Neural crest cell (in vitro differentiated cells): ENCODE measurements around the gene STIM1. TPM values are rescaled to one million over a fixed set of nuclear protein-coding genes. Genes with fewer than 3 reads are reported as not detected.

ENCODE experiments used
- DNase-seq: peaks from one replicate; pipeline ENCODE4 v3.0.0; 2021; ENCODE audit warnings: low read depth, mixed read lengths, low spot score
- H3K27ac Mint-ChIP-seq: one replicate; pipeline ENCODE4 v1.8.0; 2021; ENCODE audit warnings: mild to moderate bottlenecking, mixed read lengths; ENCODE audit not compliant: unreplicated experiment
- H3K27me3 Mint-ChIP-seq: 2 replicates; pipeline ENCODE4 v1.8.0; 2021; ENCODE audit warnings: low read depth, mild to moderate bottlenecking, mixed read lengths
- H3K36me3 Mint-ChIP-seq: 2 replicates; pipeline ENCODE4 v1.8.0; 2021; ENCODE audit warnings: low read depth, mild to moderate bottlenecking, mixed read lengths
- H3K4me1 Mint-ChIP-seq: 2 replicates; pipeline ENCODE4 v1.8.0; 2021; ENCODE audit warnings: mixed read lengths
- H3K4me3 Mint-ChIP-seq: one replicate; pipeline ENCODE4 v1.8.0; 2021; ENCODE audit warnings: mild to moderate bottlenecking, mixed read lengths
- H3K9me3 Mint-ChIP-seq: 2 replicates; pipeline ENCODE4 v1.8.0; 2021; ENCODE audit warnings: mixed read lengths
- CTCF ChIP-seq: fragments of 200-600 bp; sonication (generic); conservative IDR thresholded peaks from 2 replicates; pipeline ENCODE4 v1.5.0; 2021; ENCODE audit warnings: antibody characterized with exemption, mild to moderate bottlenecking
- total RNA-seq: library from RNA; stranded (reverse); gene quantifications from 2 replicates; pipeline ENCODE4 v1.2.1, GENCODE V29; 2021

Gene STIM1
- total RNA-seq, 1 donor from 2014 or later, result 24.4 TPM

GRCh38 chr11:3853545-3853842 is 2.0 kb upstream of the STIM1 start:
- TF ChIP-seq CTCF, result no peak
- DNase-seq, result no peak
- H3K9me3 Mint-ChIP-seq, result no peaks in the 10 kb centered on the region
- no peak overlapping the region for H3K27ac Mint-ChIP-seq
- peaks cover 2% of the 10 kb centered on the region for H3K27me3 Mint-ChIP-seq
- no peaks in the 10 kb centered on the region for H3K36me3 Mint-ChIP-seq
- H3K4me3 Mint-ChIP-seq, result peak overlapping the region; percentile 91
- H3K4me1 Mint-ChIP-seq, result peaks cover 32% of the 10 kb centered on the region

- TF ChIP-seq CTCF, result no peak
- no peak for DNase-seq
- no peaks in the 10 kb centered on the region for H3K36me3 Mint-ChIP-seq
- H3K4me3 Mint-ChIP-seq, result peak overlapping the region; percentile 91
- peaks cover 37% of the 10 kb centered on the region for H3K4me1 Mint-ChIP-seq
- H3K27ac Mint-ChIP-seq, result peak overlapping the region; percentile 40
- H3K27me3 Mint-ChIP-seq, result peaks cover under 1% of the 10 kb centered on the region
- H3K9me3 Mint-ChIP-seq, result no peaks in the 10 kb centered on the region
These were observed 1.4 kb upstream of the STIM1 start for GRCh38 chr11:3853899-3854659.

- Mint-ChIP-seq H3K4me3 (peak overlapping the region; percentile 91), H3K27me3 (no peaks in the 10 kb centered on the region), H3K36me3 (no peaks in the 10 kb centered on the region), H3K4me1 (peaks cover 41% of the 10 kb centered on the region), H3K9me3 (no peaks in the 10 kb centered on the region), H3K27ac (no peak overlapping the region)
- no peak for DNase-seq
- TF ChIP-seq CTCF, result no peak
These were observed 846 bp upstream of the STIM1 start for GRCh38 chr11:3854660-3854976.

GRCh38 chr11:3855808-3856491 is 486 bp downstream of the STIM1 start:
- Mint-ChIP-seq H3K9me3 (no peaks in the 10 kb centered on the region), H3K27ac (no peak overlapping the region), H3K27me3 (no peaks in the 10 kb centered on the region), H3K4me1 (peaks cover 45% of the 10 kb centered on the region), H3K4me3 (peak overlapping the region; percentile 93), H3K36me3 (no peaks in the 10 kb centered on the region)
- TF ChIP-seq CTCF, result no peak
- DNase-seq, result peak; percentile 14

- peak overlapping the region; percentile 93 for H3K4me3 Mint-ChIP-seq
These were observed 1.5 kb downstream of the STIM1 start for GRCh38 chr11:3856856-3857553.

More at GRCh38 chr11:3856856-3857553, 1.5 kb downstream of the STIM1 start:
- Mint-ChIP-seq H3K9me3 (no peaks in the 10 kb centered on the region), H3K27me3 (no peaks in the 10 kb centered on the region), H3K4me1 (peaks cover 46% of the 10 kb centered on the region), H3K36me3 (no peaks in the 10 kb centered on the region), H3K27ac (no peak overlapping the region)
- no peak for TF ChIP-seq CTCF
- DNase-seq, result no peak
